Fibroblast of skin of back (primary cell): ENCODE results near the gene SP4. TPM values are rescaled to one million over a fixed set of nuclear protein-coding genes. Genes with fewer than 3 reads are reported as not detected.

Source experiments
- DNase-seq: peaks from one replicate; pipeline ENCODE4 v3.0.0-alpha.2; 2013
- polyA plus RNA-seq, 2 experiments: library from polyadenylated mRNA; unstranded; fragments of 120-200 nt; gene quantifications; one replicate each; pipeline ENCODE4 v1.2.1, GENCODE V29; 2013; ENCODE audit not compliant: insufficient read length in 2 of 2

The SP4 gene
- 2.7 TPM for polyA plus RNA-seq (2013, experiment 1 of 2; ENCODE audit: insufficient read length)
- polyA plus RNA-seq (2013, experiment 2 of 2; ENCODE audit: insufficient read length), result 2.6 TPM

- DNase-seq, result peak; percentile 95
Observed at GRCh38 chr7:21427871-21428658, at the start of gene SP4. SP4 (plus strand) TSS chr7:21428083; CDS start chr7:21428252, 169 bp downstream.

DNA sequence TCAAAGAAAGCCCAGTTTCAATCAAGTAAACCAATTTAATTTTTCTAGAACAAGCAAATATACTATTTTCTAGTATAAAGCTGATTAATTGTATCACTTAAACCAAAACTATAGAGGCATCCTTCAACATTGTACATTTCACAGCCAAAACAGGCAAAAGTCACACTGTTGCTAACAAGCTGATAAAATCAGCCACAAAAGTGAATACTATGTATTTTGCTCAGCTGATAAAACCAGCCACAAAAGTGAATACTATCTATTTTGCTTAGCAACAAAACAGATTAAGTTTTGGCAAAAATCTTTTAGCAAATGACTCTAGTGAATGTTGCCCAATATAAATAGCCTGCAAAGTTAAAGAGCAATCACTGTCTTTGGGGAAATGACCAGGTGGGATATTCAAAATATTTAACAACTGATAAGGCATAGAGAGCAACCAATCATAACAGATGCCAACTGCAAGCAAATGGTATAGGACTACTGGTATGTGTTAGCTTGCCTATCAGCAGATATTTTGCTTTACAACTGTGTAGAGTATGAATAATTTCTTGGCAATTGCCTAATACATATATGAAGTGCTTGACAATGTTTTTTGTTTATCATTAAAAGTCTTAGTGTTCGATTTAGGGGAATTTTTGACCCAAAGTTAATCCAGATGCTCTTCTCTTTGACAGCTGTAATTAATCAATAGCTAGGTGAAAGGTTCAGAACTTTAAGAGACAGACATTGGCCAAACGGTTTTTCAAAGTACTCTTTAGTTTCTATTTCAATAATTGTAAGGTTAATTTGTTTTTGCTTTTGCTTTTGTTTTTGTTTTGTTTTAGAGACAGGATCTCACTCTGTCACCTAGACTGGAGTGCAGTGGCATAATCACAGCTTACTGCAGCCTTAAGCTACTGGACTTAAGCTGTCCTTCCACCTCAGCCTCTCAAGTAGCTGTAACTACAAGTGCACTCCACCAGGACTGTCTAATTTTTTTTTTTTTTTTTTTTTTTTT is 44.4 kb upstream of the SP4 start:
- no peak for DNase-seq

GRCh38 chr7:21393937-21394336 is 33.9 kb upstream of the SP4 start:
- DNase-seq, result no peak

GRCh38 chr7:21401944-21402343 is 25.9 kb upstream of the SP4 start:
- DNase-seq, result no peak

DNA sequence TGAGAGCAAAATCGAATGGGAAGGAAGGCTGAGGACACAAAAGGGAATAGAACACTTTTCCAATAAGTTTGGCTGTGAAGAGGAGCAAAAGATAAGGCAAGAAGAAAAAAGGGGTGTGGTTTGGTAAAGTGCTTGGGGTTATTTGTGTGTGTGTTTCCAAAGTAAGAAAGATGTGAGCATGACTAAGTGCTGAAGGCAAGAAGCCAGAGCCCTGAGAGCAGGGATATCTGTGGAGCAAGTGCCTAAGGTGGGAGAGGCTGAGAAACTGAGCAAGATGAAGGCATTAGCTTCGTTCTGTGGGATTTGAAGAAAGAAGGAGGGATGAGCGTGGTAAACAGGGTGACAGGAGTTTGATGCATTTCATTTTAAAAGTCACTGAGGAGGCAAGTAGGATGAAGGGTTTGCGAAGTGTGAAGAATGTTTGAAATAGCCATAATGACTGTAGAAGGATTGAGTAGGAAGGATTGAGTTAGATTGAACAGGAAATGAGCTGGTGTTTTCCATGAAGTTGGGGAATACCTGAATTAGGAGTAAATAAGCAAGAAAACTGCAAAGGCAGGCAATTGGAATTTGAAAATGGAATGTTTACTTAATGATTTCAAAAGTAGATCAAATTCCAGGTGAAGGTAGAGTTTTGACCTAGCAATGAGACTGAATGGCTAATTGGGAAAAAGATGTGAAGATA is 19.9 kb upstream of the SP4 start:
- DNase-seq, result no peak

- no peak for DNase-seq
Observed at GRCh38 chr7:21408481-21408820, 19.4 kb upstream of the SP4 start.

DNA sequence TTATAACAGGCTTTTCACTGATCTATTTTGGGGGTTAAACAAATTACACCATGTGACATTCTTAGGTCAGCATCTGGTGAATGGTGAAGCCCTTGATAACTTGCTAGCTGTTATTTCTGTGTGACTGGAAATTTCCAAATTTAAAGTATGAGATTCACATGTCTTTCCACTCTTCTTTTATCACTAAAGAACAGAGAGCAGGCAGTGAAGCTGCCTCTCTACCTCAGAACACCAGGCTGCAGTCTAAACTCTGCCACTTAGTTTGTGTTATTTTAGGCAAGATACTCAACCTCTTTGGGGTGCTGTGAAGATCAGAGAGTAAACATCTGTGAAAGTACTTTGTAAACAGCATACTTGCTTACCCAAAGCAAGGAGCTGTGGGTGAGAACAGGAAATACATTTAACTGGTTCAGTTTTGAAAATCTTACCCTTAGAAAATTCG is 15.5 kb upstream of the SP4 start:
- DNase-seq, result no peak

GRCh38 chr7:21412957-21413356 is 14.9 kb upstream of the SP4 start:
- DNase-seq, result no peak

DNA sequence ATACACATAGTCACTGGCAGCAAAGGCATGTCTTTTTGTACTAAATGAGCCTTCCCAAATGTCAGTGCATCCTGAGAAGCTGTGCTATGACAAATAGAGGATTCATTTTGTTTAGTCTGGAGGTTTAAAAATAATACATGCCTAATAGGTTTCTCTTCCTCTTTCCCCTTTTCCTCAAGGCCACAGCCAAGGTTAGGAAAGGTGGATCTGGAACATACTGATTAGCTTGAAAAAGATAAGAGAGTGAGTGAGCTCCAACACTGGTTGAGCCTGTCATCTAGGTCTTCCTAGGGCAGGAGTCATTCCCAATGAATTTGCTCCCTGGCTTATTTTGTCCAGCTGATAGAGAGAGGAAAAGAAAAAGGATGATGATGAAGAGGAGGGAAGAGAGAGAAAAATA is 14.4 kb upstream of the SP4 start:
- no peak for DNase-seq

GRCh38 chr7:21414795-21415393 is 13.0 kb upstream of the SP4 start:
- DNase-seq, result no peak

GRCh38 chr7:21417647-21418046 is 10.2 kb upstream of the SP4 start:
- no peak for DNase-seq

GRCh38 chr7:21422751-21423150 is 5.1 kb upstream of the SP4 start:
- no peak for DNase-seq

GRCh38 chr7:21425290-21425689 is 2.6 kb upstream of the SP4 start:
- DNase-seq, result no peak

- no peak for DNase-seq
Observed at GRCh38 chr7:21426286-21427181, 1.3 kb upstream of the SP4 start.

DNA sequence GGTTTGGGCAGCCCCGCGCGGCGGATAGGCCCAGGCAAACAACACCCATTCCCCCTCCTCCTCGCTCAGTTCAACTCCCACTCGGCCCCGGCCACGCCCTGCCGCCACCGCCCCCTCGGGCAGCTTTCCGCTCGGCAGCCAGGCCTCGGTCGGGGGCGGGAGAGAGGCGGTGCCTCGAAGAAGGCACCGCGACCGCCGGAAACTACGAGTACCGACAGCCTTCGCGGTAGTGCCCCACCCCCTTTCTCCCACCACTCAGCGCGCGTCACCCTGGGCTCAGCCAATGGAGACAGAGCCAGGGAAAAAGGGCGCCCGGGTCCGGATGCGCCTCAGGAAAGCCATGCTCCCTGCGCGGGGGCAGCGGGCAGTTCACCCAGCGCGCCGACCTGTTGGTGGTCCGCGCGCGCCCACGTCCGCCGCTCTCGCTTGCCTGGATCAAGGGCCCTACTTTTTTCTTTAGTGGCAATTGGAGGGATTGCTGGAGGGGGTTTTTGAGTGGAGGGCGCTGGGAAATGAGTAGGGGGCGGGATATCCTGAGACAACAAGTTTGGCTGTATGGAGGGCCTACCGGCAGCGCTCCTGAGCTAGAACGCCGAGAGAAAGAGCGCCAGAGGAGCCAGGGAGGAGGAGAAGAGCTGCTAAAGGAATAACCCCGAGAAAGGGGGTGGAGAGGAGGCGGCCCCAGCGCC is 557 bp upstream of the SP4 start:
- peak; percentile 98 for DNase-seq

- no peak for DNase-seq
Observed at GRCh38 chr7:21428659-21428941, 717 bp downstream of the SP4 start.

DNA sequence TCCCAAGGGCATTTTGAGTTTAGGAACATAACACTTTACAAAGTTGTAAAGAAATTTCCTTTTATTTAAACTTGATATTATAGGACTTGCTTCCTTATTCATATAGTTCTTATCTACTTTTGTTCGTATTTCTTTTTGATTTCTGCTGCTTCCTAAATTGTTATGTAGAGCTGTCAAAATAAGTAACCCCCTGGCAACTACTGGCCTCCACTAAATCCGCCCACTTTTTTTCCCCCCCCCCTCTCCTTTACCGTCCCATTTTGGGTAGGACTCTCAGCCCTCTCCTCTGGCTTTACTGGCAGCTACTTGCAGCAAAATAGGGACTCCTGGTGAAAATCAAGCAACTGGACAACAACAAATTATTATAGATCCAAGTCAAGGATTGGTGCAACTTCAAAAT is 1.1 kb downstream of the SP4 start:
- DNase-seq, result no peak

DNA sequence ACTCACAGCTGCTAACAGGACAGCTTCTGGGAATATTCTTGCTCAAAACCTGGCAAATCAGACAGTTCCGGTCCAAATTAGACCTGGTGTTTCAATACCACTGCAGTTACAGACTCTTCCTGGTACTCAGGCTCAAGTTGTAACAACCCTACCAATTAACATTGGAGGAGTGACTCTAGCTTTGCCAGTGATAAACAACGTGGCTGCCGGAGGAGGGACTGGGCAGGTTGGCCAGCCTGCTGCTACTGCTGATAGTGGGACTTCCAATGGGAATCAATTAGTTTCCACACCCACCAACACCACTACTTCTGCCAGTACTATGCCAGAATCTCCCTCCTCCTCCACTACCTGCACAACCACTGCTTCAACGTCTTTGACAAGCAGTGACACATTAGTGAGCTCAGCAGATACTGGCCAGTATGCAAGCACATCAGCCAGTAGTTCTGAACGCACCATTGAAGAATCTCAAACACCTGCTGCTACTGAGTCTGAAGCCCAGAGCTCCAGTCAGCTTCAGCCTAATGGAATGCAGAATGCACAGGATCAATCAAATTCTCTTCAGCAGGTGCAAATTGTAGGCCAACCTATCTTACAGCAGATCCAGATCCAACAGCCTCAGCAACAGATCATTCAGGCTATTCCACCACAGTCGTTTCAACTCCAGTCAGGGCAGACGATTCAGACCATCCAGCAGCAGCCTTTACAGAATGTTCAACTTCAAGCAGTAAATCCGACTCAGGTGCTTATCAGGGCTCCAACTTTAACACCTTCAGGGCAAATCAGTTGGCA is 2.1 kb downstream of the SP4 start:
- no peak for DNase-seq

GRCh38 chr7:21430575-21430954 is 2.7 kb downstream of the SP4 start:
- no peak for DNase-seq
